RWPE1 (cell line): Measurements from ENCODE around the gene TRIP6.

Experiments
- CTCF ChIA-PET: fragments of 350-600 bp; sonication (Branson Sonifier 250); formaldehyde crosslinking; extraction: SDS; loops from one replicate; lab custom pipeline; 2021; lab: Yijun Ruan, JAX
- POLR2A ChIA-PET: fragments of 400-600 bp; formaldehyde crosslinking; extraction: SDS; loops from one replicate; lab custom pipeline; 2020; ENCODE audit warnings: antibody characterized with exemption; ENCODE audit not compliant: low non-redundant PET; lab: Yijun Ruan, JAX
- DNase-seq: peaks from one replicate; pipeline ENCODE4 v3.0.0; 2012; ENCODE audit warnings: low spot score
- H3K27ac ChIP-seq: fragments of 450-650 bp; 2 replicates; pipeline ENCODE4 v1.5.1; 2017
- TF ChIP-seq, protein P1 (sequence below): fragments of 450-650 bp; conservative IDR thresholded peaks from 2 replicates; pipeline ENCODE4 v1.5.1; 2017; ENCODE audit warnings: low read depth, mild to moderate bottlenecking

TRIP6 gene

DNA sequence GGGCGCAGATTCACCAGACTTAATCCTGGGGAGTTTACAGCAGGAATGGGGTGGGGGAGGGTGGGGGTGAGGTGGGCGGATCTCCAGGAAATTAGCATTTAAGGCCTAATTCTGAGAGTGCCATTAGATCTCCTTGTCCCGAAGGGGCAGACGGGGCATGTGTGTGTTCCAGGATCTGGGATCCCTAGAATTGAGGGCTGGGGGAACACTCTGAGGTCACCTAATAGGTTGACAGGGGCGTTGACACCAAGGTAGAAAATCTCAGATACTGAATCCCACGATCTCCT lies 30.4 kb upstream of the TRIP6 start:
- ChIA-PET POLR2A (interaction anchor here (1.1 kb wide), 1 partner anchor 39 kb away, joined by 3 read pairs; the partner anchor contains the start of gene SRRT), CTCF (interaction anchor here (0.6 kb wide), 1 partner anchor 131 kb away, joined by 3 read pairs; no protein-coding TSS in a partner anchor)
- TF ChIP-seq, protein P1, sequence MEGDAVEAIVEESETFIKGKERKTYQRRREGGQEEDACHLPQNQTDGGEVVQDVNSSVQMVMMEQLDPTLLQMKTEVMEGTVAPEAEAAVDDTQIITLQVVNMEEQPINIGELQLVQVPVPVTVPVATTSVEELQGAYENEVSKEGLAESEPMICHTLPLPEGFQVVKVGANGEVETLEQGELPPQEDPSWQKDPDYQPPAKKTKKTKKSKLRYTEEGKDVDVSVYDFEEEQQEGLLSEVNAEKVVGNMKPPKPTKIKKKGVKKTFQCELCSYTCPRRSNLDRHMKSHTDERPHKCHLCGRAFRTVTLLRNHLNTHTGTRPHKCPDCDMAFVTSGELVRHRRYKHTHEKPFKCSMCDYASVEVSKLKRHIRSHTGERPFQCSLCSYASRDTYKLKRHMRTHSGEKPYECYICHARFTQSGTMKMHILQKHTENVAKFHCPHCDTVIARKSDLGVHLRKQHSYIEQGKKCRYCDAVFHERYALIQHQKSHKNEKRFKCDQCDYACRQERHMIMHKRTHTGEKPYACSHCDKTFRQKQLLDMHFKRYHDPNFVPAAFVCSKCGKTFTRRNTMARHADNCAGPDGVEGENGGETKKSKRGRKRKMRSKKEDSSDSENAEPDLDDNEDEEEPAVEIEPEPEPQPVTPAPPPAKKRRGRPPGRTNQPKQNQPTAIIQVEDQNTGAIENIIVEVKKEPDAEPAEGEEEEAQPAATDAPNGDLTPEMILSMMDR, result no peak
- no peak for DNase-seq
- peak overlapping the region; percentile 94 for H3K27ac ChIP-seq

DNA sequence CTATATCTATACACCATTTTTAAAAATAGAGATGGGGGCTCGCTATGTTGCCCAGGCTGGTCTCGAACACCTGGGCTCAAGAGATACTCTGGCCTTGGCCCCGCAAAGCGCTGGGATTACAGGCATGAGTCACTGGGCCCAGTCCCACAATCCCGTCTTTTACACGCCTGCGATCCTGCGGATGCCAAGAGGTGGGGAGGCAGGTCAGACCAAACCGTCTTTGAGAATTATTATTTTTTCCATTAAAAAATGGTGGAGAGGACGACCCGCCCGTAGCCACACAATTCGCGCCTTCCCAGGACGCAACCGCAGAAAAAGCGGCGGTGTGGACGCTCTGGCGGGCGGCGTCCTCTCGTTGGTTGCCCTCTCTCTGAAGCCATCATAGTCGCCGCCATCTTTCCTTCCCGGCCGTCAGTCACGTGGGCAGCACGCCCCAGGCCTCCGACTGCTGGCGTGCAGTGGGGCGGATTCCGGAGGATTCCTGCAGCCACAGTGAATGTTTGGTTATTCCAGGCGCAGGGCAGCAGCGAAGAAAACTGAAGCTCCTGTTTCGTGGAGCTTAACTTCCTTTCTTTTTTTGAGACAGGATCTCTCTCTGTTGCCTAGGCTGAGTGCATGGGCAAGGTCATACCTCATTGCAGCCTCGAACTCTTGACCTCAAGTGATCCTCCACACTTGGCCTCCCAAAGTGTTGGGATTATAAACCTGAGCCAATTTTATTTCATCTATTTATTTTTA lies 29.9 kb upstream of the TRIP6 start:
- peak overlapping the region; percentile 94 for H3K27ac ChIP-seq
- POLR2A ChIA-PET, result interaction anchor here (1.1 kb wide), 1 partner anchor 38 kb away, joined by 3 read pairs; the partner anchor contains the start of gene SRRT

DNA sequence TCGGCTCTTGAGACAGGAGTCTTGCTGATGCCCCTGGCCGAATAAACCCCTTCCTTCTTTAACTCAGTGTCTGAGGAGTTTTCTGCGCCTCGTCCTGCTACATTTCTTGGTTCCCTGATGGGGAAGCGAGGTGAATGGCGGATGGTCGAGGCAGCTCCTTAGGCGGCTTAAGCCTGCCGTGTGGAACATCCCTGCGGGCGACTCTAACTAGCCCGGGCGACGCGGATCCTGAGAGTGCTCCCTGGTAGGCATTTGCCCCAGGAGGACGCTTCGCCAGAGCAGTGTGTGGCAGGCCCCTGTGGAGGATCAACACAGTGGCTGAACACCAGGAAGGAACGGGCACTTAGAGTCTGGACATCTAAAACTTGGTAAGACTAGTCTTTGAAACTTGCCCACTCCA lies 27.8 kb upstream of the TRIP6 start:
- H3K27ac ChIP-seq, result peak overlapping the region; percentile 94
- TF ChIP-seq, protein P1, result no peak
- ChIA-PET POLR2A (no interaction called here), CTCF (interaction anchor here (0.6 kb wide), 1 partner anchor 1627 kb away, joined by 5 read pairs; no protein-coding TSS in a partner anchor)
- no peak for DNase-seq

More for the DNA sequence above, 29.9 kb upstream of the TRIP6 start:
- CTCF ChIA-PET, result interaction anchor here (0.6 kb wide), 1 partner anchor 132 kb away, joined by 3 read pairs; no protein-coding TSS in a partner anchor
- peak; percentile 51 for DNase-seq
- TF ChIP-seq, protein P1, result no peak

DNA sequence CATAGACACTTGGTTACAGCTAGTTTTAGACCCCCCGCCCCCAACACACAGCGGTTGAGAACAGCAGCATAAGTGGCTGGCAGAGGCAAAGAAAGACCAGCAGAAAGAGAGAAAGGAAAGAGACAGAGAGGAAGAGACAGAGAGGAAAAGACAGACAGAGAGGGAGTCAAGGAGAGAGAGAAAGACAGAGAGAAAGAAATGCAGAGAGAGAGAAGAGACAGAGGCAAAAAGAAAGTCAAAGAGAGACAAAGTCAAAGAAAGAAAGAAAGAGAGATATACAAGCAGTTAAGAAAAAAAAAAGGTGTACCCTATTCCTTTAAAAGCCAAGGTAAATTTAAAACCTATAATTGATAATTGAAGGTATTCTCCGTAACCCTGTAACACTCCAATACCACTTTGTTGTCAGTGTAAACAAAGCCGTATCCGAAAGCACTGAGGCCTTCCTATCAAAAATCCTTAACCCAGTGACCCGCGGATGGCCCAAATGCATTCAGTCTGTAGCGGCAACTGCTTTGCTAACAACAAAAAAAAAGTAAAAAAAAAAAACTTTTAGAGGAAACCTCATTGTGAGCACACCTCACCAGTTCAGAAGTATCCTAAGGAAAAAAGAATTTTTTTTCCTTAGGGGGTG lies 26.6 kb upstream of the TRIP6 start:
- no peak overlapping the region for H3K27ac ChIP-seq
- ChIA-PET CTCF (no interaction called here), POLR2A (no interaction called here)
- TF ChIP-seq, protein P1, result no peak
- no peak for DNase-seq

DNA sequence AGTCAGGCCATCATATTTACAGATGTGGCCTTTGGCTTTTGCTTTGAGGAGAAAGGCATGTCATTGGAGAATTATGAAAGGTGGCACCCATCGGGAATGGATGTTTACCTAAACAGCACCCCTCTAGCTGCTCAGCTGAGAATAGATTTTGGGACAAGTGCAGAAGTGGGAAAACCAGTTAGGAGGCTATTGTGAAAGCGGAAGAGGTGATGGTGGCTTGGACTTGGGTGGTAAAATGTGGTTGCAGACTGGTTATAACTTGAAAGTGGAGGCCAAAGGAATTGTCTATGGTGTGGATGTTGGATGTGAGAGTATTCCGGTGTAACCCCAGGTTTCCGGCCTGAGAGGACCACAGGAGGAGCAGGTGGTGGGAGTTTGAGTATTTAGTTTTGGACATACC lies 19.8 kb upstream of the TRIP6 start:
- ChIA-PET POLR2A (no interaction called here), CTCF (no interaction called here)
- no peak overlapping the region for H3K27ac ChIP-seq
- TF ChIP-seq, protein P1, result no peak
- DNase-seq, result no peak

DNA sequence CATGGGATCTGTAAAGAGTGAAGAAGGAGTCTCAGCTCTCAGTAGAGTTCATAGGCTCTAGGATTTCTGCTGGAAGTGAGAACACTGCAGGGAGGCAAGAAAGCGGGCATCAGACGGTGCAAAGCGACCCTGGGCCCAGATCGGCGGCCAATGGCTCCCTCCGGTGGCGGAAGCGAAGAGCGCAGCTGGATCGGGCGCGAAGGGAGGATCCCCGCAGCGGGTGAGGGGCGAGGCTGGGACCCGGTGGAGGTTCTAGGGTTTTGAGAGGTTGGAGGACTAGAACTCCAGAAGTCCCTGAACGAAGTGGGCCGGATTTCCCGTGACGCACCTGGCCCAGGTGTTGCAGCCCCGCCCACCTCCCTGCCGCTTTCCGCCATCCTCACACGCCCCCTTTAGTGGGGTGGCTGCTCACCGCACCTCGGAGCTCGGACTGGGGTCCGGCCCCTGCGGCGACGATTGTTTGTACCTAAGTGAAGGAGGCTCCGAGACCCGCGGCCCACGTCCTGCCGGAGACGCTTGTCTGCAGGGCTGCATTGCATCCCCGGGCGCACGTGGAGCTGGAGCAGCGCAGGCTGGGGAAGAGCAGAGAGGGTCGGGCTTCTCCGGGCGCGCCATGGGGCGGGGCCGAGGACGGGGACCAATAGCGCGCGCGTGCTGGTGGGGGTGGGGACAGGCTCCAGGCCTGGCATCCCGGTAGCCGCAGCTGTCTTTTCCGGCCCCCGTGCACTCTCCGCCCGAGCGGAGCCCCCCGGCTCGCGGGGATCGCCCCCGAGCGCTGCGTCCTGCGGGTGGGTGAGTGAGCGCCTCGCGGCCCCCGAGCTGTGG lies 14.9 kb upstream of the TRIP6 start, which contains the start of gene SLC12A9:
Gene SLC12A9, plus strand, starts transcription at position 666 of the 825 bp plus-strand sequence. CDS start 1,485 bp downstream, outside the sequence.
- POLR2A ChIA-PET, result interaction anchor here (1.7 kb wide), 1 partner anchor 147 kb away, joined by 7 read pairs; the partner anchor contains the start of gene POP7
- TF ChIP-seq, protein P1, result peak; percentile 97
- peak within 1 kb of the TSS; percentile 73 for H3K27ac ChIP-seq
- CTCF ChIA-PET, result interaction anchor here (0.5 to 3.4 kb wide), 28 partner anchors 9 to 1261 kb away, joined by 3 to 40 read pairs (median 4); partner anchors contain the start of genes EPO and POP7
- peak; percentile 97 for DNase-seq
